Mucosa of descending colon (tissue), 3 donors: ENCODE measurements around the gene TSPAN17. TPM values are rescaled to one million over a fixed set of nuclear protein-coding genes. Genes with fewer than 3 reads are reported as not detected.

Experiments
- ATAC-seq: fragments of 200-7000 bp; cut with Tn5 transposase; one replicate; pipeline ENCODE4 v1.9.1; 2020; ENCODE audit warnings: mild to moderate bottlenecking, moderate library complexity
- DNase-seq, 3 donors: peaks; one replicate each; pipeline ENCODE4 v3.0.0-alpha.2; 2020
- H3K36me3 ChIP-seq: fragments of 200-600 bp; one replicate; pipeline ENCODE4 v1.8.0; 2021; ENCODE audit warnings: low read depth, mild to moderate bottlenecking
- H3K4me1 ChIP-seq: fragments of 200-600 bp; one replicate; pipeline ENCODE4 v1.8.0; 2021; ENCODE audit warnings: low read depth, mild to moderate bottlenecking
- H3K4me3 ChIP-seq: fragments of 200-600 bp; one replicate; pipeline ENCODE4 v1.8.0; 2021; ENCODE audit warnings: mild to moderate bottlenecking
- H3K9me3 ChIP-seq: fragments of 200-600 bp; one replicate; pipeline ENCODE4 v1.8.0; 2021; ENCODE audit warnings: mild to moderate bottlenecking
- intact Hi-C, 2 donors: fragments of 100-400 bp; cut with DNase I in 1 of 2; cut with micrococcal nuclease in 1 of 2; formaldehyde crosslinking; loops; one replicate each; pipeline versions ENCODE4 v1.11.0 to v1.11.1; 2022; cut with DNase I, micrococcal nuclease
- total RNA-seq, 3 donors: library from RNA; stranded (reverse); fragmentation: NEBNext Ultra II Directional in 2 of 3; extraction: Animal tissue kit (Norgen Biotek cat#: 25700) in 2 of 3; gene quantifications; one replicate each; pipeline versions ENCODE4 v1.2.1 to v1.2.4, GENCODE V29; 2021 to 2023
- TF ChIP-seq, protein P1 (sequence below): fragments of 200-600 bp; IDR thresholded peaks from one replicate; pipeline ENCODE4 v1.8.0; 2022; ENCODE audit warnings: antibody characterized with exemption, mild to moderate bottlenecking
- donor health status: DM: no; HTN: no; CAD: no; lungs with moderate emphysema.
- donor health status: DM: no; HTN: no; CAD: no.
- donor health status: DM: no; HTN: yes; CAD: no.

The TSPAN17 gene
- total RNA-seq, 3 donors from 2014 or later: 25.7 to 36.3 (median 31.9) TPM

DNA sequence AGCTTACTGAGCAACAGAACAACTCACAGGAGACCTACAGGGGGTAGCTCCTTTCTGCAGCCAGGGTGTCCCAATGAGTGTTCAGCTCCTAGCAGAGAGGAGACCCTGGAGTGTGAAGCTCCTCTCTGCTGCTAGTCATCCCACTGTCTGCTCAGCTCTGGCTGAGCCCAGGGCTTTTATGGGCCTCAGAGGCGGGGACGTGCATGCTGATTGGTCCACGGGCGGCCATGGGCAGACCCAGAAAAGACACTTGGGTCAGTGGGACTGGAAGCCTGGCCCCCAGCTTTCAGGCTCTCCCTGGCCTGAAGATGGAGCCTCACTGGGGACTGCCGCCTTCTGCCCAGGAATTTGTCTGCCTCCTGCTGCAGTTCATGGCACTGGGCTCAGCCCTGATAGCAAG, 40.6 kb downstream of the TSPAN17 start:
- no peak for DNase-seq
- H3K4me1 ChIP-seq: peaks cover 10% of the 10 kb centered on the region
- intact Hi-C loops: no loop called here
- TF ChIP-seq, protein P1, sequence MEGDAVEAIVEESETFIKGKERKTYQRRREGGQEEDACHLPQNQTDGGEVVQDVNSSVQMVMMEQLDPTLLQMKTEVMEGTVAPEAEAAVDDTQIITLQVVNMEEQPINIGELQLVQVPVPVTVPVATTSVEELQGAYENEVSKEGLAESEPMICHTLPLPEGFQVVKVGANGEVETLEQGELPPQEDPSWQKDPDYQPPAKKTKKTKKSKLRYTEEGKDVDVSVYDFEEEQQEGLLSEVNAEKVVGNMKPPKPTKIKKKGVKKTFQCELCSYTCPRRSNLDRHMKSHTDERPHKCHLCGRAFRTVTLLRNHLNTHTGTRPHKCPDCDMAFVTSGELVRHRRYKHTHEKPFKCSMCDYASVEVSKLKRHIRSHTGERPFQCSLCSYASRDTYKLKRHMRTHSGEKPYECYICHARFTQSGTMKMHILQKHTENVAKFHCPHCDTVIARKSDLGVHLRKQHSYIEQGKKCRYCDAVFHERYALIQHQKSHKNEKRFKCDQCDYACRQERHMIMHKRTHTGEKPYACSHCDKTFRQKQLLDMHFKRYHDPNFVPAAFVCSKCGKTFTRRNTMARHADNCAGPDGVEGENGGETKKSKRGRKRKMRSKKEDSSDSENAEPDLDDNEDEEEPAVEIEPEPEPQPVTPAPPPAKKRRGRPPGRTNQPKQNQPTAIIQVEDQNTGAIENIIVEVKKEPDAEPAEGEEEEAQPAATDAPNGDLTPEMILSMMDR: no peak
- no peak for ATAC-seq
- H3K4me3 ChIP-seq: no peak overlapping the region
- no peaks in the 10 kb centered on the region for H3K9me3 ChIP-seq
- H3K36me3 ChIP-seq: no peaks in the 10 kb centered on the region

DNA sequence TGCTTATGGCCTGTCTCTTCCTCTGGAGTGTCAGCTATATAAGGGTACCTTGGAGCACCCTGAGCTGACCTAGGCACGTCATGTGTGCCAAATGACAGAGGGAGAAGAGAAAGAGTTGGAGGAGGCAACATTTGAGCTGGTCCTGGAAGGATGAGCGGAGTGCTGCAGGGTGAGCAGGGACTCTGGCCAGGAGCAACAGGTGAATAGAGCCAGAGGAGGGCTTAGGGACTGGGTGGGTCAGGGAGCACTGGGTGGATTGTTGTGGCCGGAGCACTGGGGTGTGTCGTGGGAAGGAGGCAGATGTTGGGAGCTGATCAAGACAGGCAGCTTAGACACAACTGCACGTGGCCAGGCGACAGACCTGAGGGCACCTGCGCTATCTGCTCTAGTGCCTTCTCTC, 43.6 kb downstream of the TSPAN17 start:
- DNase-seq: no peak
- Histone ChIP-seq H3K4me1 (peaks cover 12% of the 10 kb centered on the region), H3K36me3 (no peaks in the 10 kb centered on the region), H3K4me3 (no peak overlapping the region), H3K9me3 (no peaks in the 10 kb centered on the region)
- ATAC-seq: no peak
- intact Hi-C loops: no loop called here
- TF ChIP-seq, protein P1: no peak

DNA sequence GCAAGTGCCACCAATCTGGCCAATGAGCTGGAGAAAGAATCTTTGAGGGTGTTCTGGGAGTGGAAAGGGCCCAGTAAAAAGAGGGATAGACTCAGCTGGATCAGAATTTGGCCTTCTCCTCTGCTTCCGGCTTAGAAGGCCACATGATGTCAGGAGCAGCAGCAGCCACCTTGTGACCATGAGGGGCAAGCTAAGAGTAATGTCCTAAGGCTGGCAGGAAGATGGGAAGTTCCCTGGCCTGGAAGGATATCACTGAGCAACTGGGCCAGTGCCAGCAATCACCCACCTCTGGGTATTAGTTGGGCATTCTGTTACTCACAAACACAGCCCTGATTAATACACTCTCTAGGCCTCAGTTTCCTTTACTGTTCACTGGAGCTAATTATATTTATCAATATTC, 44.2 kb downstream of the TSPAN17 start:
- ATAC-seq (no peak), DNase-seq (no peak)
- peaks cover 12% of the 10 kb centered on the region for H3K4me1 ChIP-seq
- no peaks in the 10 kb centered on the region for H3K36me3 ChIP-seq
- intact Hi-C loops: no loop called here
- no peak overlapping the region for H3K4me3 ChIP-seq
- H3K9me3 ChIP-seq: no peaks in the 10 kb centered on the region
- TF ChIP-seq, protein P1: no peak

DNA sequence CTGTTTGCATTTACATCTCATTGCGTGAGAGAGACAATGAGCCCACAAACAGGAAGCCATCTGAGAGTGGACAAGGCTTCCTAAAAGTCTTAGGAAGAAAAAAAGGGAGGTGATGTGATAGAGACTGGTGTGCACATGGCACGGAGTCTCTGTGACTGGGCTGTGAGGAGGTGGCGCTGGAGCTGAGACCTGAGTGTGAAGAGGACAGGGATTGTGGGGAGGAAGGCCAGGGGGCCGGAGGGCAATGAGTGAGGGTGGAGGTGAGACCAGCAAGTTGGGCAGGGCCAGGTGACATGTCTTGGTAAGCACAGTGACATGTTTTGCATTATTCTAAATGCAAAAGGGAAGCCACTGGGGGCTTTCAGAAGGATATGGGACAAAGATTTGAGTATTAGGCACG, 45.0 kb downstream of the TSPAN17 start:
- no peak overlapping the region for H3K4me3 ChIP-seq
- no peaks in the 10 kb centered on the region for H3K9me3 ChIP-seq
- ATAC-seq (peak; percentile 32), DNase-seq (no peak)
- TF ChIP-seq, protein P1: no peak
- H3K36me3 ChIP-seq: no peaks in the 10 kb centered on the region
- peaks cover 12% of the 10 kb centered on the region for H3K4me1 ChIP-seq
- intact Hi-C loops: no loop called here

DNA sequence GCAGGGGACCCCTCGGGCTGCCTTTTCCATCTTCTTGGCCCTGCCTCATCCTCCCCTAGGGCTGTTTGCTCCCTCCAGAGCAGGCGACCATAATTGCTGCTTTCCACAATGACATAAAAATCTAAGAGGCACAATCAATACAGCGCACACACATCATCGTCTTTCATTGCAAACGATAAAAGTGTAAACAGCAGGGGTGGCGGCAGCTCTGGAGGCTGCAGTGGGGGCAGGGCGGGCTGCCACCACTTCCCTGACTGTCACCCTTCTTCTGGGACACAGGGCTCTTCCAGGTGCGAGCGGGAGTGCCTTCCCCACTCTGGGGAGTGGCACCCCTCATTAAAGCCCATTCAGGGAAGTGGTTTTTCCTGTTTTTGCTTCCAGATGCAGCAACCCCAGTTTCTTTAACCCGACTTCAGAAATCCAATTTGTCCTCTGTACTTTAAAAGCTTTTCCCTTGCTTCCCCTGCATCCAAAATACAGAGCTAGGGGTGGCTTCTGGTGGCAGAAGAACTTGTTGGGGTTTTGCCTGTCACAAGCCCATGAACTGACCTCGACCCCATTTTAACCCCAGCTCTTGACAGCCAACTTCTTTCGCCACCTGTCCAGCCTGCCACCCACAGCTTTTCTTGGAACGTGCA, 45.7 kb downstream of the TSPAN17 start:
- ATAC-seq (peak; percentile 90), DNase-seq (peak; percentile 67 to 75 (median 69))
- TF ChIP-seq, protein P1: no peak
- Histone ChIP-seq H3K36me3 (no peaks in the 10 kb centered on the region), H3K4me3 (no peak overlapping the region), H3K9me3 (no peaks in the 10 kb centered on the region), H3K4me1 (peaks cover 12% of the 10 kb centered on the region)
- intact Hi-C loops: no loop called here

DNA sequence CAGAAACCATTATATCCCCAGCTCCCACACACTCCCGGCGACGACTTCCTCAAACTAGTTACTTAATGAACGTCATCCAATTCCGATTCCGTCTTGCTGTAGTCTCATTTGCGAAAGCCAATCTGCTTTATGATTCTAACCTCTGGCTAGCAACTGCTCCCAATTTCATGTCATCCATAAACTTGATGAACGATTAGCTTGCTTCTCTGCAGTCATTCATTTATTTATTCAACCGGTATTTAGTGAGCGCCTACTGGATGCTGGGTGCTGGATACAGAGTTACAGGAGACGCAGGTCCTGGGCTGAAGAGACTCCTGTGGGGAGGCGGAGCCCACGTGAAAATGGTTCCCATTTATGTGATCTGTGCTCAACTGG, 46.2 kb downstream of the TSPAN17 start:
- ATAC-seq (peak; percentile 68), DNase-seq (peak in 1 of 3 donors; percentile 47)
- Histone ChIP-seq H3K4me1 (peaks cover 12% of the 10 kb centered on the region), H3K36me3 (no peaks in the 10 kb centered on the region), H3K4me3 (no peak overlapping the region), H3K9me3 (no peaks in the 10 kb centered on the region)
- TF ChIP-seq, protein P1: no peak
- intact Hi-C loops: no loop called here
